Activated CD8-positive, alpha-beta memory T cell treated with anti-CD3 and anti-CD28 coated beads, Interleukin-2, amount 50 U/mL, for 1 hour (primary cell): ENCODE data around the gene DCANP1.

Experiments
- DNase-seq: peaks from one replicate; pipeline ENCODE4 v3.0.0-alpha.2; 2020; ENCODE audit errors: extremely low read depth

Gene DCANP1

DNA sequence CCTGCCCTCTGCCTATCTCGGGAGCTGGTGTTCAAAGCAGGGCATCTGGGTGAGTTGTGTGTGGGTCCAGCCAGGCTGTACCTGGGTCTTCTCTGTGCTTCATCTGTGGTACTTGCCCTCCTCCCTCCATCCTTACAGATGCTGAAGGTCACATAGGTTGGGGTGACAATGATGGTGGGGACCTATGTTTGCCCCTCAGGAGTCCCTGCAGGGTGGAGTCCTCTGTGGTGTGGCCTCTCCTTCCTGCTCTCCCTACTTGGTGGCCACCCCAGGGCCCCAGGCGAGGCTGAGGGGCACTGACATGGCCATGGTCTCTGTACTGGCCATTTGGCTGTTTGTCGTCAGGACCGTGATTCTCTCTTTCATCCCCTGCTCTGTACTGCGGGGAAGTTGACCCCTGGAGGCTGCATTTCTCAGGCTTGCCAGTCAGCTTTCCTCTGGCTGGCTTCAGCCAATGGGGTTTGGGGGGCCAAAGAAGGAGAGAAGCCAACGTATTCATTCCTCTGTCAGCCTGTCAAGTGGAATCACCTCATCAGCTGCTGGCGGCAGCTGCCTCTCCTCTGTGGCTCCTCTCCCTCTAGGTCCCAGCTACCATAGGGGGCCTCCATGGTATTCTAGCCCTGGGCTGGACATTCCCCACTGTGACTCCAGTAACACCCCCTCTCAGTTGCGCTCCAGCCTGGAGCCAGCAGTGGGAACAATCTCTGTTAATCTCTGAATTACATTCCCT lies 4.6 kb downstream of the DCANP1 start:
- no peak for DNase-seq

DNA sequence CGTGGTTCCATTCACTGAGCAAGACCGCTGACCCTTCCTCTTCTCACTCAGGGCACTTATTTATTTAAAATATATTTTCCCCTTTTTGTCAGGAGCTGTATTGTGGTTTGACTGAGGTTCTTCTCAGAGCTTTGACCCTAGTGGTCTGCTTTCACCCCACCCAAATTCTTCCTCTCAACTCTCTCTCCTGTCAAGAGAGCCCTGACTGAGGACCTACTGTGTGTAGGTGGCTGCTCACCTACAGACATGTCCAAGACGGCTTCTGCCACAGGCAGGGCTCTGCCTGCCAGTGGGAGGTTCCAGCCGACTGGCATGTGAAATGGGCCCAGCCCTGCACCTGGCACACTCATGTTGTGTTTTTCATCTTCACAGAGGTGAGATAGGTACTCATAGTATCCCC lies 5.2 kb downstream of the DCANP1 start:
- no peak for DNase-seq

DNA sequence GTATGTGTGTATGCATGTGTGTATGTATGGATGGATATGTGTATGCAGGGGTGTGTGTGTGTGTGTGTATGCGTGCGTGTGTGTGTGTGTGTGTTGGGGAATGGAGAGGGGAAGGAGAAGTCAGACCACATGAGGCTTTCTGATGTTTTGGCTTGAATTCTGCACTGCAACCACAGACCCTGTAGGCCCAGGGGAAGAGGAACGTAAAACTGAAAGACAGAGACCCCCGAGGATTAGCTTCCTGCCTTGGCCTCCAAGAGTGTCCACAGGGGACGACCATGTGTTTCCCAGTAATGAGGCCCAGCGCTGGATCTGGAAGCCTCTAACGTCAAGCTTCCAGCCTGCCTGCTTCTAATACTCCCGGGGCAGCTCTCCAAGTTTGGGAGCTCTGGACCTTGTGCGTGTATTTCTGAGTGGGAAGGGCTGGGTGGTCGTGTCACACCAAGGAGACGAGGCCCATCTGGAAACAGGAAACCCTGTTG lies 5.8 kb downstream of the DCANP1 start:
- no peak for DNase-seq

DNA sequence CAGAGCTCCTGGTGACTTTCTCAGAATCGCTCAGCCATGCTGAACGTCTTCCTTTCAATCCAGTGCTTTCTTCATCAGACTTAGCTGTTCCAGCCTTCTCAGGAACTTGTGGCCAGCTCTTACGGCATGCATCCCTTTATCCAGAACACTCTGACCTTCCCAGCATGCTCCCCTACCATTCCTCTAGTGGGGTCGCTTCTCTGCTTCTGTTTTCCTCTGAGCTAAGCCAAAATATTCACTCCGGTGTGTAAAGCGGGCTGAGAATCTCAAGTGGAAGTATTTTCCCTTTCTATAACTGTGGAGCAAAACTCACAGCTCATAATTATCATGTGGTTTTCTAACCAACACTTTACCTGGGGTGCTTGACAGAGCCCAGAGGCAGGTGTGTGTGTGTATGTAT lies 6.2 kb downstream of the DCANP1 start:
- DNase-seq = no peak

DNA sequence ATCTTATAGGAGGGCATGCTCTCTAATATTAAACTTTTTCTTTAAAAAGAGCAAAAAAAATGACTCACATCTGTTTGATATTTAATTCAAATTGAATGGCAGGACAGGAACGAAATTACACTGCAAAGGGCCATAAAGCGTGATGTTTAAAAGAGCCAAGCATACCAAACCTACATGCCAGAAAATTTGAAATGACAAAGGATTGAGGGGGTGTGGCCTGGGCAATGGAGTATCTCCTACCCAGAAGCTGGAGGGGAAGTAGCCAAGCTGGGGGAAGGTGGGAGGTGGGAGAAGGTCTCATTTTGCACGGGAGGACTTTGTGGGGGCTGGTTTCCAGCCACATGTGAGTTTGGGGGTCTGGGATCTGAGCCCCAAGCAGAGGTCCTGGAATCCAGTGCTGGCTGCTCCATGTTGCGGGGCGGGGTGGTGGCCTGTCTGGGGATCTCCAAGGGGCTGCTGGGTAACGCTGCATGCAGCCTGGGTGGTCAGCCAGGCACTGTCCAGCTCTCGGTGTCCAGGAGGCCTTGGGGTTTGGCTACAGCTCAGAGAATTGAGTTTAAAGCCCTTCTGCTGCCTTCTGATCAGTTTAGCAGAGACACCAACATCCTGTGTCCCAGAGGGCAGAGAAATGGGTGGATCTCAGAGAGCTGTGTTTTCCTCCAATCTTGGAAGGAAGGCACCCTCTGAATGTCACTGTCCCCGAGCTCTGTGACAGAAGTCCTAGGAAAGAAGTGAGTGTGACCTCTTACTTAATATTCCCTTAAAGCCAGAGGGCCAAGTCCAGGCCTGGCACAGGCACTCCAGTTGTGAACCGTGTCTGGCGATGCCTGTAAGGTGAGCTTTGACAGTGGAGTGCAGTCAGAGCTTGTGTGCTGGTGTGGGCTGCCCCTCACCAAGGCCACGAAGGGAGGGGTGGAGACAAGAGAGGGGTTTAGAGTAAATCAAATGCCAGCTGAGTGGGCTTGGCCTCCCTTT lies 7.6 kb downstream of the DCANP1 start:
- DNase-seq = no peak

DNA sequence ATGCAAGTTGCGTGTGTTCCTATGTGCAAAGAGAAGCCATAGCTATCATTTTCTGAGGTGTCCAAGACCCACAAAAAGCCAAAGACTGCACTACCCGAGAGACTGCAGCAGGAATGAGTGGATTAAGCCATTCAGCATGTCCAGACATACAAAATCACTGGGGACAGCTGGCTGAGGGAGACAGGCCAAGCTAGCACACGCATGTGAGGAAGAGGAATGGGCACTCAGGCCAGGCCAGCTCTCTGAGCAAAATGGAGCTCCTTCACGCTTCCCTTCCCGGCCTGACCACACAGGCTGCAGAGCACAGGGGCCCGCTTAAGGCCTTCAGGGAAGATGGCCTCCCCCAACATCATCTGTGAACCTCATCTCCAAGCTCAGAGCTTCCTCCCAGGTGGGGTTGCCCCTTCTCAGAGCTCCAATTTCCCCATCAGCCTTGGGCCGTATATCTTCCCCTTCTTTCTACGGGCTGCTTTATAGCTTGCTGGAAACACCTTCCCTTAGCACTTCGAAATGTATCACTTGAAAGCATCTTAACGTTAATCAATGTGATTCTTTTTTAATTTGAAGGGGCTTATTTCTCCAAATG lies 8.4 kb downstream of the DCANP1 start:
- DNase-seq = no peak

DNA sequence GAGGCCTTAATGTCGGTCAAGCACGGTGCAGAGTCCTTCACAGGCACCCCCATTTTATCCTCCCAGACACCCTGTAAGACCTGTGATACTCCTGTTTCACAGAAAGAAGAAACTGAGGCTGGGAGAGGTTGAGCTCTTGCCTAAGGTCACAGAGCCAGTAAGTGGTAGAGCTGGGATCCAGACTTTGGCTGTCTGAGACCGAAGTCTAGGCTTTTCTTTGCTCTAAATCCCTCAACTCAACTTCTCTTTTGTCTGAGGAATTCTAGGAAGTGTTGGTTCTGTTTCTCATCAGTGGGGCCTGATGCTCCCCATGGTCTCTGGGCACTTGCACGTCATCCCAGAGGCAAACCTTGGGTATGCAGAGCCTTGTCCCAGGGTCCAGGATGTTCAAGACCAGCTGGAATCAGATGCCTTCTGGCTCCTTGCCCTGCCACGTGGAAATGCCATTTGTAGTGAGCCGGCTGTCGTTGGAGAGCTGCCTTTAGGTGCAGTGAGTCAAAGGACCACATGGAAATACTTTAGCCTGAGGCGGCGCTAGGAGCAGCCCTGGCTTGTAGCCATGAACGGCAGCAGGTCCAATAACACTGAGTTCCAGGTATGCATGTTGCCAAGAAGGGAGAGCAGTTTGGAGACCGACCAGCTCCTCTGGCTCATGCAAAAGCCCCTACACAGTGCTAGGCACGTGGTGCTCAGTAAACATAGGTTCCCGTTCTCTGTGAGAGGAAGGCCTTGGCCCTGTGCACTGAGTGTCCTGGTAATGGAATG lies 9.2 kb downstream of the DCANP1 start:
- DNase-seq = no peak

DNA sequence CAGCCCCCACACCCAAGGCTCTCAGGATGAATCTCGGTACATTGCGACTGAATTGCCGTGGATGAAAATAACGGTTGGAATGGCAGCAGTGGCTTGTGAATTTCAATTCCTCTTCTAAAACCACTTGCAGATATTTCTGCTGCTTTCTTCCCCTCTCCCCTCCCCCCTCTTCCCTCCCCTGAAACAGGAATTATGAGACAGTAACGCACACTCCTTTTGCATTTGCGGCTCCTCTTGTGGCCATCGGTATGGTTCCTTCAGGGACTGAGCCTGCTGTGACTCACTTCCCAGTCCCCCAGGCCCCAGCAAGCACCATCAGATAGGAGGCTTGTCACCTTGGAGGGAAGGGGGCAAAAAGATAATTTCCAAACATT lies 9.7 kb downstream of the DCANP1 start:
- DNase-seq = no peak

DNA sequence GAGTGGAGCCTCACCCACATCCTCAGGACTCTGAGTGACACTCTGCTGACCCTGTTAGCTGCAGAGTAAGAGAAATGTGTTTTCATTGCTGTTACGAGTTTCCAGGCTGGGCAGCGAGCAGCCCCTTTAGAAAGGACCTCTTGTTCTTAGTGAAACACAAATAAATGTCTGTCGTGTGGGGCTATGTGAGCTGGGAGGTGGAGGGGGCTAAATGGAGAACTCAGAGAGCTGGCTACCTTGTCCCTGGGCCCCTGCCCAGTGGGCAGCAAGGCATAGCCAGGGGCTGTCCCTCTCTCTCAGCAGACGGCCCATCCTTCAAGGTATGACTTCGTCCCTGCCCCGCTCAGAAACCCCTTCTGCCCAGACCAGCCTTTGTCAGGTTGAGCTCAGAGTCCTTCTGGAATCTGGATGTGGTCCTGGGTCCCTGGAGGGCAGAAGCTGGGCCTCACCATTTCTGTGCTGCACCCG lies 10.2 kb downstream of the DCANP1 start:
- DNase-seq = no peak

DNA sequence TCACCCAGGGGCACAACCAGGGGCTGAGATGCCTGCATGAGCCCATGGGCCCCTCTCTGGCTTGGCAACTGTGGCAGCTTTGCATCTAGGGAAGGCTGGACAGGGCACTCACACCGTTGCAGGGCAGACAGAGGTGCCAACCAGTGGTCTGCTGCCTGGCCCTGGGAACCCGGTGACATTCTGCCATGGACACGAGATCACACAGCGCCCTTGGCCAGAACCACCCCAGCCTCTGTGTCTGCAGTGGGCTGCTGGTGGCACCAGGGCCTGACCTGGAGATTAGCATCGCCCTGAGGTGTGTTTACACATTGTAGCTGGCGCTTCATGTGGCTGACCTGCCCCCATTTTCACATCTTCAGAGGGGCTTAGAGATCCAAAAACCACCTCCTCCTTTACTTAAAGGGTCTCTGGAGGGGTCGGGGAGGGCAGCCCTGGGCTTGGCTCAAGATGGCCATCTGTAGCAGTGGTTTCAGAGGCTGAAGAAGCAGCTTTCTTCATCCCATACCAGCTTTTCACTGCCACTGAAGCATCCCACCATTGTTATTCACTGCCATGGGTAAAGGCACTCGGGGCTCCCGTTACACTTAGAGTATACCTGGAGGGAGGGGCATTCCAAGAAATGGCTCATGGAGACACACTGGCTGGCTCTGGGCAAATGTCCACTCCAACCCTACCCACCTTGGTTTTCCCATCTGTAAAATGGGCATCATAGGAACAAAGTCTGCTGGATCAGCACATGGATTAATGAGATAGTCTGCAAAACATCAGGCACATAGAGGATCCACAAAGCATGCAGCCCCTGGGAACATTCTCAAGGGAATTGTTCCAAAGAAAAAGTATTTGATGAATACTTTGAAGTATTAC lies 11.4 kb downstream of the DCANP1 start:
- DNase-seq = no peak

DNA sequence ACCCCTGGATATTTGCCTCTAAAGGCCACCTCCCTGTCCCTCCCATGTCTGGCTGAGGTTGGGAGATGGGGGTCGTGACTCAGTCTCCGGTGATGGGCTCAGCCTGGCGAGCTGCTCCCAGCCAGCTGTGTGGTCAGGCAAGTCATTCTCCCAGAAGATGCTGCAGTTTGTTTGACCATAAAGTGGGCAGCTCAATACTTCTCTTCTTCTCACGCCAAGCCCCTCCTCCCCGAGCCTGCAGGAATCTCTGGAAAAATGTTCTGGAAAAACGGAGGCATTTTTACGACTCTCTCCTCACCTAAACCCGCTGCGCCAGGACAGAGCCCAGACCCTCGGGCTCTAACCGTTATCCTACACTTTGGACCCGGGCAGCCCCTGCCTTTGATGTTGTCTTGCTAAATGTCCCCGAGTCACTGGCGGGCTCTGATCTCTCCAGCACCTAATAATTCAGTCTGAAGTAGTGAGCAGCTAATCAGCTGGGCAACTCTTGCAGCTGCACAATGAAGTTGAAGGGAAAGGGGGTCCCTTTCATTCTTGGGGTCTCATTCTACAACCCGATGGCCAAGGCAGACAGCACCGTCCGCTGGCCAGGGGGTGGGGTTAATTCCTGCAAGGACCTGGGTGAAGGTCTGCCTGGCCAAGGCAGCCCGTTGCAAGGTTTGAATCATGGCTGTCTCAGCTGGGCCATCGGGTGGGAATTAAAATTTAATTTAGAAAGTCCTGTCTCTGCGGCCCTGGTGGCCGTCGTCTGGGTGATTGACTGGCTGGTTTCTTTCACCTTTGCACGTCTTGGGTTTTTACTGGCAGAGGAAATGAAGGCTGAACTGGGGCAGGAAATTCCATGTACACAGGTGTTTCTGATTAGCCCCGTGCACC lies 12.3 kb downstream of the DCANP1 start:
- no peak for DNase-seq

DNA sequence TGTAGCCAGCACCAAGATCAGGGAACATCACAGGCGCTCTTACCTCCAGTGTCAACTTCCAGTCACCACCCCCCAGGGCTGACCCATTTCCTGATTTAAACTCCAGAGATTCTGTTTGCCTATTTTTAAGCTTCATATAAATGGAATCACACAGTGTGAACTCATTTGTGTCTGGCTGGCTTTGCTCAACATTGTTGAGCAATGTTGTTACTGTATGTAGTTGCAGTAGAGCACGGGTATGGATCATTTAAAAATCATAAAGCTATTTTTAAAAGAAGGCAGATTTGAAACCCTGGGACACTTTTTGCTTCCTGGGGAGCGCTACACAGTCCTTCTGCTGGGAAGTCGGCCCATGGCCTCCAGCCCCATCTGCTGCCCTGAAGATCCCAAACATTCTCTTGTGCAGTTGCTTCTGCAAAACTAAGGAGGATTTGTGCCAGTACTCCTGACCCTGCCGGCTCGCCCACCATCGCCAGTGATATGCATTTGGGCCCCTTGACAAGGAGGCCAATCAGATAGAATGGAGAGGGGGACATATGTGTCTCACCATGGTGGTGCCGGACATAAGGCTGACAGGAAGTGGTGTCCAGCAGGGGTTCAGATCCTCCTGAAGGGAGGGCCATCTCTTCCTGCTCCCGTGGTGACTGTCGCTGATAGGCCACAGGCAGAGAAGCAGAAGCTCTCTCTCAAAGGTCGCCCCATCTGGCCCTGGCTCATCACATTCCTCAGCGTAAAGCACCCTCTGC lies 13.3 kb downstream of the DCANP1 start:
- DNase-seq = no peak

DNA sequence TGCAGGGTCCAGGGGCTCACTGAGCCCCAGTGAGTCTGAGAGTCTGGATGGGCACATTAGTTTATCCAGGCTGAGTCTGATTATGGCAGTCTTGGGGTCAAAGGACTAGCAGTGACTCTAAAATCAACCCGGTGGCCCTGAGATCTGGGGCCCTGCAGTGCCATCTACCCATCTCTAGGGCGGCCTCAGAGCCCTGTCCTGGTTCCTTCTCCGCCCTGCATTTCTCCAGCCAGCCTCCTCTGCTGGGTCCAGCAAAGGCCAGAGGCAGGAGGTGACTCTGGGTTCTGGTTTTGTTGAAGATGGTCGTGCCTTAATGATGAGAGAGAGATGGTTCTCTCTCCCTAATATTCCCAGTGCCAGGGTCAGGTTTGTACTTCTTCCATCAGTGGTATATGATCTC lies 15.0 kb downstream of the DCANP1 start:
- DNase-seq = no peak

DNA sequence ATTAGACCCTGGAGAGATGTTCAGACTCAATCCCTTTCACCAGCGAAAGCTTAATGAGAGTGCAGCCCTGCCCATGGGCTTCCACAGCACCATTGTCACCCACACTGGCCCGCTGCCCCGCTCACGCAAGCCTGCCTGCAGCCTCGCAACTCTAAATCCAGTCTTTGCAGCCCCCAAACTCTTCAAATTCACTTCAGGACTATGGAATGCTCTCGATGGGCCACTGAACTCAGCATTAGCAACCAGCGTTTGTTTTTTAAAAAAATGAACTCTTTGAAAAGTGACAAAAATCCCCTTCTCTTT lies 17.1 kb downstream of the DCANP1 start:
- no peak for DNase-seq

DNA sequence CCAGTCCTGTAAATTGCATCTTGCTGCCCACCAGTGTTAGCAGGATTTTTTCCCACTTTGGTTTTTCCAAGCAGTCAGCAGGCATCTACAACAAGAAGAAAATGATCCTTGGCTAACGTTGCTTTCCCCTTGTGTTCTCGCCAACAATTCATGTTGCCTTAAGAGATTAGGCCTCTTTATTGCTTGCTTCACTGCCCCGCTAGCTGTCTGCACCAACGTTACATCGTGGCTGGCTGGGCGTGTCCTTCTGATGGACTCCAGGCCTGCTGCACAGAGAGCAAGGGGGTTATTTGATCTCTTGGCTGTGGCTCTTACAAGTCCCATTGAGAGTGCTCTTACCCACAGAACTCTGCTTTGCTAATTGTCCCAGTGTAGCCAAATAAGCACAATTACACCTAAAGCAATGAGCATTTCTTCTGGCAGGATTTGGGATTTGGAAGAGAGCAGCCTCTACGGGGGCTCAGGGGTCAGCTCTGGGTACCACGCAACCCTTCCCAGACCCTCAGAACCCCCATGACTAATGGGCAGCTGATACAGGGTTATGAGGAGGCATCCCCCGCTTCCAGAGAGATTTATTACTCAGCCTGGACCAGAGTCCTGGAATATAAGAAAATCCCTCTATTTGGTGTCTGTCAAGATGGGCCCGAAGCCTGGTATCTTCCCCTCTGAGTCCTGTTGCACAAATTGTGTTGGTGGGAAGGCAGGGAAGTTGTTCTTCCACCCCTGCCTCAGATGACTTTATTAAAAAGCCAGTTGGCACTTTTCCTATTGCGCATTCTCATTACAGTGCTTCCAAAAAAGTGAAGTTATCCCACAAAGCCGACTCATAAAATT lies 17.6 kb downstream of the DCANP1 start:
- no peak for DNase-seq

DNA sequence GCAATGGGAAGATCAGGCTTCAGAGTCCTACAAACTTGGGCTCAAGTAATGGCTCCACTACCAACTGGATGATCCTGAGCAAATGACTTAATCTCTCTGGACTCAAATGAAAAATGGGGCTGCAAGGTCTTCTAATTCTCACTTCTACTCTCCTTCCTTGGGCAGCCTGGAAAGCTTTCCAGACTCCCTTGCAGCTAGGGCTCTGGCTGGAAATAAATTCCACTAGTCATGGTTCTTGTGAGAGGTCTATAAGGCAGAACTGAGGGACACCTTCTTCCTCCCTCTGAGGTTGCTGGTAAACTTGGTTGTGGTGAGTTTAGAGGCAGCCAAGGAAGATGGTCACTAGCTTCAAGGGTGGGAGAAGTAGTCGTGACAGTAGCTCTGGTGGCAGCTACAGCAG lies 18.6 kb downstream of the DCANP1 start:
- DNase-seq = no peak

DNA sequence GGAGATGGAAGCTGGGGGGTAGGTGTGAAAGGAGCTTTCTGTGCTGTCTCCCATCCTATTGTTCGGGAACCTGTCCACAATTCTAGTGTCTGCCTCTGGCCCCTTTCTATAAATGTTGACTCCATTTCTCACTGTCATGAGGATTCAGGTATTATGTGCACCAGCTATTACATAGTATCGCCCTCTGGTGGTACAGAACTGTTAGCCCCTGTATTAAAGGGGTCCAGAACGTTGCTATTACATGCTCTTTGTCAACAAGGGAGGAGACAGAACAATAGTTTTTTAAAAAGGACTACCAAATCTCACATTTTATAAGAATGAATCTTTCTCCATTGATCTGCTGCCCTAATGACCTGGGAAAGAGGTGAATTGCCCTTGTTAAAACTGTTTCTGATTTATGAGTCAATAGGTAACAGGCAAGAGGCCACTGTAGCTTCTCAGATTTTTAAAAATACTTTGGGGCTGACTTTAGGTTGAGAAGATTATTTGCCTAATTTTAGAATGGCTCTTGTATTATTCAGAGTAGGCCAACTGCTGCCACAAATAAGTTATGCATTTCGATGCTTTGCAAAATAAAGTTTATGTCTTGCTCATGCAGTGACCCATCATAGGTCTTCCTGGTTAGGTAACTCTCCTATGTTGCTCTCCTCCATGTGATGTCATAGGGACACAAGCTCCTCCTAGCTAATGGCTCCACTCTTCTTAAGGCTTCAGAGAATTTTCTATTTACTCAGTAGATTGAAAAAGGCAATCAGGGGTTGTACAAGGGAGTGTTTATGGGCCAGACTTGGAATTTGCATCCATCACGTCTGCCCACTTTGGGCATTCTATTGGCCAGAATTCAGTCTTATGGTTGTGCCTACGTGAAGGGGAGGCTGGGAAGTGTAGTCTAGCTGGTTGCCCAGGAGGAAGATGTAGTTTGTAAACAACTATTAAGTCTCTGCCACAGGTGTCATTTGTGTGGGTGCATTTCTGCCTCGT lies 20.8 kb downstream of the DCANP1 start:
- DNase-seq = no peak
